Activated T-cell treated with anti-CD3 and anti-CD28 coated beads, Interleukin-2, amount 50 U/mL, for 72 hours (primary cell): Measurements from ENCODE around the gene NRIP3. TPM values are rescaled to one million over a fixed set of nuclear protein-coding genes. Genes with fewer than 3 reads are reported as not detected.

Experiments used
- total RNA-seq, 2 donors: library from RNA; stranded (reverse); gene quantifications; one replicate each; pipeline ENCODE4 v1.2.3, GENCODE V29; 2022

NRIP3 gene
- total RNA-seq, 2 donors from 2014 or later: 3.1 to 3.2 TPM

Other genes with a start within 250 kb of the NRIP3 start
- gene AKIP1, start 92.8 kb downstream of the NRIP3 start, total RNA-seq: 10 to 100 TPM; 27.2 to 27.7 TPM
- not detected for gene C11orf16, start 71.1 kb downstream of the NRIP3 start, total RNA-seq
- gene ASCL3, start 61.0 kb downstream of the NRIP3 start, total RNA-seq: not detected
- gene TMEM9B, start 39.6 kb downstream of the NRIP3 start, total RNA-seq: 10 to 100 TPM; 19.9 to 20.7 TPM
- gene SCUBE2, start 87.6 kb upstream of the NRIP3 start, total RNA-seq: under 1 TPM in 1 of 2 donors, not detected in 1; 0.37 TPM